Heart left ventricle (tissue), 13 donors: ENCODE results near the gene SNTA1.
"Not testable (repeated sequence)": the region's sequence is repeated elsewhere in the genome, so short reads cannot be mapped to it uniquely, and the experiment has no call there.

Source experiments
- CTCF ChIP-seq, 12 donors: fragments of 200-600 bp; sonication (generic) in 4 of 12; IDR thresholded peaks; one replicate each; pipeline versions ENCODE4 v1.5.0 to v1.8.0; 2018 to 2022; ENCODE audit warnings: antibody characterized with exemption in 12 of 12, mild to moderate bottlenecking in 5 of 12
- POLR2A ChIP-seq, 2 donors: fragments of 450-650 bp; IDR thresholded peaks; one replicate each; pipeline ENCODE4 v1.6.1; 2017; ENCODE audit warnings: antibody characterized with exemption in 2 of 2, mild to moderate bottlenecking in 2 of 2, moderate library complexity in 2 of 2
- donor health status: ischemic (EF 13 %, LVEDD 7.1; RV severe dilation, severe dysfunction).
- donor health status: DM: no; HTN: yes; CAD: no.
- donor health status: DM: no; HTN: no; CAD: no.
- donor health status: ischemic (EF 25% LVEDD 6.9; RV normal size, moderate dysfunction).
- donor health status: ischemic (EF 25% LVEDD 5.7; RV mildly dilated, moderate dysfunction).
- donor health status: ischemic (EF 35%, LVEDD 5.7; RV mildly dilated, moderate dysfunction).
- donor health status: nonischemic (EF 11% LVEDD 7.7; RV severe dilation, severe dysfunction).
- donor health status: DM: yes; HTN: yes; CAD: no.
- donor health status: PGD.
- donor health status: ischemic (EF 29% LVEDD 5.4; RV normal size, mild dysfunction).
- donor health status: nonischemic (EF 23%, LVEDD 6.1; RV moderate dilation, normal function).

- not testable (repeated sequence) for TF ChIP-seq CTCF, POLR2A (IDR thresholded peaks at IDR 0.05)
Measured at GRCh38 chr20:33483186-33483585, 39.6 kb upstream of the SNTA1 start.
